Mesenteric fat pad (tissue), 1 donor: Measurements from ENCODE around the gene KDM5A. TPM values are rescaled to one million over a fixed set of nuclear protein-coding genes. Genes with fewer than 3 reads are reported as not detected.
"Not testable (repeated sequence)": the region's sequence is repeated elsewhere in the genome, so short reads cannot be mapped to it uniquely, and the experiment has no call there.

Experiments
- DNase-seq: peaks from one replicate; pipeline ENCODE4 v3.0.0-alpha.2; 2020; ENCODE audit warnings: low spot score
- long read RNA-seq: library from polyadenylated mRNA; unstranded; transcript quantifications from one replicate; pipeline ENCODE4 v2.0.0, GENCODE V29; 2020
- total RNA-seq: library from RNA; stranded (reverse); fragmentation: NEBNext Ultra II Directional; extraction: Animal tissue kit (Norgen Biotek cat#: 25700); gene quantifications from one replicate; pipeline ENCODE4 v1.2.1, GENCODE V29; 2021
- donor health status: DM: yes; HTN: yes; CAD: no.

KDM5A gene
- 53.0 TPM for total RNA-seq
- long read RNA-seq, partial matches to known transcripts: 53 of 68 reads
- long read RNA-seq, other reads (novel, unspliced or antisense): 14 of 68 reads

DNA sequence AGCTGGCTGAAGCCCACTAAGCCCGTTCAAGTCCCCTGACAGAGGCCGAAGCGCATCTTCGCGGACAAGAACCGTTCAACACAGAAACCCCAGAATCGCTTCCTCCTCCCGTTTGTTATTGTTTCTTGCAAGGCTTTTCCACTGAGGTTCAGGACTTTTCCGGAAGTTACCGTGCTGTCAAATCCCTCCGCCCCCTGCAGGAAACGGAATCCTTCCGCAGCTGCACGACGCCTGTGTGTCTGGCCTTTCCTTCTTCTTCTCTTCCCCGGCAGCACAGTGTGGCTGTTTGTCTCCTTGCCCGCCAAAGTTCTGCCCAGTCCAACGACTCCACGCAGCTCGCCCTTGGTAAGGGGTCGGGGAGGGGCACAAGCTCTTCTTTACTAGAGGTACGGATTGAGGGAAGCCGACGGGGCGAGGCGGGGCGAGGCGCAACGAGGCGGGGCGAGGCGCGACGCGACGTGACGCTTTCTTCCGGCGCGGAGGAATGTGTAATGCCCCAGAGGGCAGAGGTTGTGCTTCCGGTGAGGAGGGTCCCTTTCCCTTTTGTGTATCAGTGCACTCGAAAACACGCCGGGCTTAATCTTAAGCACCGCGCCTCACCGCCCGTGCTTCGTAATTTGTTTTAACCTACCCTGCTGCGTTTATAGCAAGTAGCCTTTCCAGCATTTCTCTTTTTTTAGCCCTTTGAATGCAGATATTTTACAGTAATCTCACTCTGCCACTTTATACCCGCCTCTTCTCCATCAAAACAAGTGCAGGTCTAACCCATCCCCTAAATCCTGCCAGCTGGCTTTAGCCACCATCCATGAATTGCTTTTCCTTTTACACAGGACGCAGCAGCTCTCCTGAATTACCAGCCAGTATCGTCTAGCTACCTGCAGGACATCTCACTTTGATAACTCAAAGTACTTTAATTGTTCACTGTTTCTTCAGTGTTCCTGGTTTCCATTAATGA lies at the start of gene KDM5A:
Gene KDM5A, minus strand, starts transcription at position 179 of the 955 bp plus-strand sequence. CDS start 229 bp downstream, outside the sequence.
- DNase-seq: peak; percentile 95

DNA sequence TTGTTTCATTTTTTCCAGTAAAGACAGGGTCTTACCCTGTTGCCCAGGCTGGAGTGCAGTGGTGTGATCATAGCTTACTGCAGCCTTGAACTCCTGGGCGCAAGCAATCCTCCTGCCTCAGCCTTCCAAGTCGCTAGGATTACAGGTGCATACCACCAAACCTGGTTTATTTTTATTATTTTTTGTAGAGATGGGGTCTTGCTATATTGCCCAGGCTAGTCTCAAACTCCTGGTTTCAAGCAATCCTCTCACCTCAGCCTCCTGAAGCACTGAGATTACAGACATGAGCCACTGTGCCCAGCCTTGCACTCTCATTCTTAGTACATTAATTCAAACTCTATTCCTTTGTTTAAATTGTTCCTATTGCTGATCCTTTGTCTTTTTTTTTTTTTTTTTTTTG lies 46.6 kb upstream of the KDM5A start:
- DNase-seq: not testable (repeated sequence)

DNA sequence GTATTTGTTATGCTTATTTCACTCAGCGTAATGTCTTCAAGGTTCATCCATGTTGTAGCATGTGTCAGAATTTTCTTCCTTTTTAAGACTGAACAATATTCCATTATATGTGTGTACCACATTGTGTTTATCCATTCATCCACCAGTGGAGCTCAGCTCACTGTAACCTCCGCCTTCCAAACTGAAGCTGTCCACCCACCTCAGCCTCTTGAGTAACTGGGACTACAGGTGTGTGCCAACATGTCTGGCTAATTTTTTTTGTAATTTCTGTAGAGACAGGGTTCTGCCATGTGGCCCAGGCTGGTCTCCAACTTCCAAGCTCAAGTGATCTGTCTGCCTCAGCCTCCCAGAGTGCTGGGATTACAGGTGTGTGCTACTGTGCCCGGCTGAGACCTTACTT lies 33.4 kb upstream of the KDM5A start:
- no peak for DNase-seq

DNA sequence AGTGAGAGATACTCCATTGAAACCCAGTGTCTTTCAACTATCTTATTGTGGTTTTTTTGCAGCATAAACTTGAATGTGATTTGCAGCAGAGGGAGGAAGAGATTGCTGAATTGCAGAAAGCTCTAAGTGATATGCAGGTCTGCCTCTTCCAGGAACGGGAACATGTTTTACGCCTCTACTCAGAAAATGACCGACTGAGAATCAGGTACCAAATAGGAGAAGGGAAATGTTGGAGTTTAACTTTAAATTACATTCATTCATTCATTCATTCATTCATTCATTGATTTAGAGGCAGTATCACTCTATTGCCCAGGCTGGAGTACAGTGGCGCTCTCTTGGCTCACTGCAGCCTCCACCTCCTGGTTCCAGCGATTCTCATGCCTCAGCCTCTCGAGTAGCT lies 29.3 kb upstream of the KDM5A start:
- DNase-seq: no peak

DNA sequence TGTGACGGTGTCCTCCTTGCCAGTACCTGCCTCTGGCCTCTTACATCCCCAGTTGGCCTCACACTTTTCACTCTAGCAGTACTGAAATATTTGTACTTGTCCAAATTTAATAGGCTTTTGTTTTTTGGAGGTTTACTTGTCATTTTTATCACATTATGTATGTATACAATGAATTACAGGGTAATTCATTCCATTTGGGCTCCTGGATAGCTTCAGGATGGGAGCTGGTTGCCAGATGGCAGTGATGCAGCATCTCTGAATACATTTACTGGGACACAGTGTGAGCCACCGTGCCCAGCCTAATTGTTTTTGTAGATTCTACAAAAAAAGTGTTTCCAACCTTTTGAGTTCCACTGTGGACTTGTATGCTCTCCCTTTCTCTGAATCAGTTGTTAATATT lies 25.7 kb upstream of the KDM5A start:
- no peak for DNase-seq

DNA sequence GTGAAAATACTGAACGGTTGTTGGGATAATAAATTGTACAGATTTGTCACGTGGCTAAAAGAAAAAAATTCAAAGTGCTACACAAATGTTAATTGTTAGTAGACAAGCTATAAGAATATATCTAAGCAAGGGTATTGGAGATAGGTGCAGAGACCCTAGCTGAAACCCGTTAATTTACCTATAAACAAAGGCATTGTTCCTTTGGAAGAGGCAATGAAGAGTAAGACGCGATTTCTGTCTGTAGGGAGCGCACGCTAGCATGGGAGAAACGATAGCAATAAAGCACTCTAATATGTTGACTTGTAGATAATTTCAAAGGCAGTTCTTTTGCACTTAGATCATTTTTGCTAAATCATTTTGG lies 12.9 kb upstream of the KDM5A start:
- DNase-seq: no peak

DNA sequence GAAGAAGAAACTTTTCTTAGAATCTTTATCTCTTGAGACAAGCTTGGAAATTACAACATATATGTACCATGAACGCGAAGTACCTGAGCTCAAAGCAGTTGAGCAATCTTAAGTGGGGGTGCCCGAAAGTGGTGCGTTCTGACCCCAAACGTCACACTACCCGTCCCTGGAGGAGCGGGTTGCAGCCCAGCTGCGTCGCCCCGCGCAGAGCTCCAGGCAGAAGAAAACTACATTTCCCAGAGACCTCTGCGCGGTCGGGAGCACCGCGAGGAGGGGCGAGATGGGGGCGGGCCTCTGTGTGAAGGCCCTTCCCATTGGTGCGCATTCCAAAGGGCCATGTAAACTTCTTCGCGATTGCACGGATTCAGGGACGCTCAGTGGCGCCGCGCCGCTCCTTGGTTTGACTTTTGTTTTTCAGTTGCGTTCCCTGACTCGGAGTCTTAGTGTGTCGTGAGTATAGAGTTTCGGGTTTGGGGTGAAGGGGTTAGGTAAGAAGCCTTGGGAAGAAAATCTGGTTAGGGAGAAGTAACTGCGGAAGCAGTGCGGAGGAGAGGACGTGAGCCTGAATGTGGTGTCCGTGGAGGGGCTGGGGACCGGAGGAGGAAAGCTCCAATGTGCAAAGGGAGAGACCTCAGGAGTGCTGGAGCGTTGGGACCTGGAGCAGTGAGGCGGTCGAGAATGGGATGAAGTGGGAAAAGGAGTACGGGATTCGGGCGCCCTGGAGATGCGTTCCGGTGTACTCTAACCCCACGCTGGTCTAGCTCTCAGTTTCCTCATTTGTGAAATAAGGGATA lies 12.3 kb upstream of the KDM5A start, which contains the start of gene CCDC77:
Gene CCDC77, plus strand, starts transcription at position 410 of the 794 bp plus-strand sequence. CDS start 7,740 bp downstream, outside the sequence.
- DNase-seq: peak; percentile 96

DNA sequence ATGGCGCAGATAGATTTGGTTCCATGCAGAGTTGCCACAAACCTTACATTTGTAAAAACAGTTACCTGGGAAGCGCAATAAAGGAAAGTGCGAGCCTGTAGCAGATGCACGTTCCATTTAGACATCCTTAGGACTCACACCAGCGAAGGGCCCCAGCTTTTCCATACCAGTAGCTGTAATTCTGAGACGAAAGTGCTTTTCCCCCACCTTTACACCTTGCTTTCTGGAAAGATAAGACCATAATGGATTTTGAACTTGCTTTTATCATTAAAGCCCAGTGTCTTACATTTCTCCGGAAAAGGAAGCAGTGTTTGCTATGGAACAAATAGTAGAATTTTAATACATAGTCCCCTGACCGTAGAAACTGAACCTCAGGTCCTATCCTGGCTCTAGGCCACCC lies 11.7 kb upstream of the KDM5A start:
- DNase-seq: no peak

DNA sequence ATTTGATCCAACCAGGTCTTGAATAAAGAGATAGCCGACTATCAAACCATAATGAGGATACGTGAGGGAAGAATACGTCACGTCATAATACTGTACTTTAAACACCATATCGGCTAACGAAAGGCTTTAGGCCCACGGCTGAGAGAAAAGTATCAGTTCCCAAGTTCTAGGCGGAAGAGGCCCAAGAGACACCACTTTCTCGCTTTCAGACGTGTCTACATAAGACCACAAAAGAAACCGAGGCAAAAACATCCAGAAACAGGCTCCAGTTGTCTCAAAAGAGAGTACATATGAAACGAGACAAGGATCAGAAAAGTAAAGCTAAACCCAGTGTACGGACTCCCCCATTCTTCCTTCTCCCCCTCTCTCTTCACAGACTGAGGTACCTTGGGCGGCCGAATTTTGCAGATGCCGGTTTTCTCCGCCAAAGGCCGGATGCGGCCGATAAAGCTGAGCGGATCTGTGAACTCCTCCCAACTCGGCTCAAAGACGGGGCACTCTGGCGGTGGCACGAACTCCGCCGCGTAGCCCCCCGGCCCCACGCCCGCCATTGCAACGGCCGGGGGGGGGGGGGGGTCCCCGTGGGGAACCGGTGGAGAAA lies 479 bp downstream of the KDM5A start:
- DNase-seq: no peak

DNA sequence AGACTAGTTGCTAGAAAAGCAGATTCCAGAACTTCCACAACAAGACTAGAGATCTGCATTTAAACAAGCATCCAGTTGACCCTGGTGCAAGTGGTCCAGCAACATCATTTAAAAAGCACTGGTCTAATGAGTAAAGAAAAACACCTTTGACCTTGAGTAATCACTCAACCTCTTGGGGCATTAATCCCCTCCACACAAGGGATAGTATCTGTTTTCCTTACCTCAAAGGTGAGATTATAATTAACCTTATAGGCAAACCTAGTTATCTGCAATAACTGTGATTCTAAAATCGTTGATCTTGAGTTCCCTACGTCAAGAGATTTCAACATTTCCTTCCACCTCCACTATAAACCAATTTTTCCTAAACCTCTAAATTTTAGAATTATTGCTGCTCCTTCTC lies 1.1 kb downstream of the KDM5A start:
- no peak for DNase-seq

DNA sequence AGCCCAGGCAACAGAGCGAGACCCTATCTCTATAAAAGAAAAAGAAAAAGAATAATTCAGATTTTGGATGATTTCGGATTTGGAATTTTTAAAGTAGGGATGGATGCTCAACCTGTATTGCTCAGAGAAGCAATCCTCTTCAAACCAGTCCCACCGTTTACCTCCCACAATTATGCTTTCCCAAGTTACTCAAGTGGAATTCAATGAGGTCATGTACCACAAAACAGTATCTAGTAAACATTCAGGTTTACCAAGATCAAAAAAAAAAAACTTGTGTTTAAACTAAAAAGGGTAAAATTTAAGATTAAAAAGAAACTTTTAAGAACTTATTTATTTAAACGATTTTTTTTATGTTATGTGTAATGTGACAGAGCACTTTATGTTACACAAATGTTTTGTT lies 2.5 kb downstream of the KDM5A start:
- no peak for DNase-seq

DNA sequence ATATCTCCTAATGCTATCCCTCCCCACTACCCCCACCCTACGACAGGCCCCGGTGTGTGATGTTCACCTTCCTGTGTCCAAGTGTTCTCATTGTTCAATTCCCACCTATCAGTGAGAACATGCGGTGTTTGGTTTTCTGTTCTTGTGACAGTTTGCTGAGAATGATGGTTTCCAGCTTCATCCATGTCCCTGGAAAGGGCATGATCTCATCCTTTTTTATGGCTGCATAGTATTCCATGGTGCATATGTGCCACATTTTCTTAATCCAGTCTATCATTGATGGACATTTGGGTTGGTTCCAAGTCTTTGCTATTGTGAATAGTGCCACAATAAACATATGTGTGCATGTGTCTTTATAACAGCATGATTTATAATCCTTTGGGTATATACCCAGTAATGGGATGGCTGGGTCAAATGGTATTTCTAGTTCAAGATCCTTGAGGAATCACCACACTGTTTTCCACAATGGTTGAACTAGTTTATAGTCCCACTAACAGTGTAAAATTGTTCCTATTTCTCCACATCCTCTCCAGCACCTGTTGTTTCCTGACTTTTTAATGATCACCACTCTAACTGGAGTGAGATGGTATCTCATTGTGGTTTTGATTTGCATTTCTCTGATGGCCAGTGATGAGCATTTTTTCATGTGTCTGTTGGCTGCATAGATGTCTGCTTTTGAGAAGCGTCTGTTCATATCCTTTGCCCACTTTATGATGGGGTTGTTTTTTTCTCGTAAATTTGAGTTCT lies 18.2 kb downstream of the KDM5A start:
- DNase-seq: not testable (repeated sequence)

DNA sequence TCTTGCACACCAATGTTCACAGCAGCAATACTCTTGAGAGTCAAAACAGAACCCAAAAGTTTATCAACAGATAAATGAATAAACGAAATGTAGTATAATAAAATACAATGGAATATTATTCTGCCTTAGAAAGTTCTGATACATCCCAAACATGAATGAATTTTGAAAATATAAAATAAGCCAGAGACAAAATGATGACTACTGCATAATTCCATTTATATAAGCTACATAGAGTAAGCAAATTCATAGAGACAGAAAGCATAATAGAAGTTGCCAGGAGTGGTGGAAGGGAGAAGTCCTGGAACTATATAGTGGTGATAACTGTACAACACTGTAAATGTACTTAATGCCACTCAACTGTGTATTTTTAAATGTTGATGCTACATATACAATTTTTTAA lies 21.1 kb downstream of the KDM5A start:
- DNase-seq: no peak

DNA sequence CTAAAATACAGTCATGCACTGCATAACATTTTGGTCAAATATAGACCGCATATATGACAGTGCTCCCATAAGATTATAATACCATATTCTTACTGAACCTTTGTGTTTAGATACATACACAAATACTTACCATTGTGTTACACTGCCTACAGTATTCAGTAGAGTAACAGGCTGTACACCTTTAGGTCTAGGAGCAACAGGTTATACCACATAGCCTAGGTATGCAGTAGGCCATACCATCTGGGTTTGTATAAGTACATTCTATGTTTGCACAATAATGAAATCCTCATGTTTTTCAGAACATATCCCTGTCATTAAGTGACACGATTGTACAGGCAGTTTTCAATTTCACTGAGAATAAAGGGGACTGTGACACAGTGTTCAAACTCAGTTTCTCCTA lies 22.3 kb downstream of the KDM5A start:
- no peak for DNase-seq

DNA sequence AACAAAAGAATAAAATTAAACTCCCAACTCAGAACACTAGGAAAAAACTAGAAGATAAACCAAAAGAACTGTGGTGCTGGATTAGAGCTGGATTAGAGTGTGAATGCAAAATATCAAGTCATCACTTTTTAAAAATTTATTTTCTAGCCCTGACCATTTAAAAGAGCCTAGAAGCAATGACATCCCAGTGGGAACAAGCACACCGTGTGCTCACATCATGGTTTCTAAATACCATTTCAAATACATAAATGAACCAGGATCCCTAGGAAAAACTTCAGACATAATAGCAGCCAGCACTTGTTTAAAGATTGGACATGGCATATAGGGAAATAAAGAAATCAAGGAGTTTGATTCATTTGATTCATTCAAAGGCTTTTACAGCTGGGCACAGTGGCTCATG lies 30.0 kb downstream of the KDM5A start:
- DNase-seq: no peak

DNA sequence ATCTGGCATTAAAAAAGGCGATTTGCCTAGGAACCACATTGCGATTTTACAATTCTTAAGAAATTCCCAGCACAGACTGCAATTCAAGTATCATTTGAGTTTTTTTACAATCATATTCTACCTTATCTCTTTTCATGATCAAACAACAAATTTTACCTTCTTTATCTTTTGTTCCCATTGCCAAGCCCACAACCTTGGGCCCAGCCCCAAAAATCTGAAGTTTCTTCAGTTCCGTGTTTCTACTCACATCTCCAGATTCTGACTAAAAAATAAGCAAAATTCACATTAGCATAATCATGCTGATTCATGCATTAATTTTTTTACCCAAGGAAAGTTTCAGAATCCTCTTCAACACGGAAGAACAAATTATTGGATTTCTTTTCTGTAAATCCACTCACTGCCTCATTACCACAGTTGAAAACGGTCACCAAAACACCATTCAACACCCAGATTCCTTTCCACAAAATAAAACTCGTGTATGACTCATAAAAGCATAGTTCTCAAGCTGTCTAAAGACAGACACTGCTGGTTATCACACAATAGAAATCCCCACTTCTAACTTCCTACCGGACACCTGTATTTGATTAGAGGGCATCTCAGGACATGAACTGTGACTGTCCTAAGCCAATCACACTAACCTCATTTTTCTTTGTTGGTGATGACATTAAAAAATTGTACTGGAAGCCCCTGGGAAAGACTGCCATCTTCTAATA lies 32.7 kb downstream of the KDM5A start:
- DNase-seq: no peak

DNA sequence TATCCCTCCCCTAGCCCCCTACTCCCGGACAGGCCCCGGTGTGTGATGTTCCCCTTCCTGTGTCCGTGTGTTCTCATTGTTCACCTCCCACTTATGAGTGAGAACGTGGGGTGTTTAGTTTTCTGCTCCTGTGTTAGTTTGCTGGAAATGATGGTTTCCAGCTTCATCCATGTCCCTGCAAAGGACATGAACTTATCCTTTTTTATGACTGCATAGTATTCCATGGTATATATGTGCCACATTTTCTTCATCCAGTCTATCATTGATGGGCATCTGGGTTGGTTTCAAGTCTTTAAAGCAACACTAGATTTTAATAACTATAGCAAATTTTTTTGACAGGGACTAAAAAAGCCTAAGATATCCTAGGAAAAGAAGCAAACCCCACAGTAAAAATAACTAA lies 37.9 kb downstream of the KDM5A start:
- DNase-seq: not testable (repeated sequence)

DNA sequence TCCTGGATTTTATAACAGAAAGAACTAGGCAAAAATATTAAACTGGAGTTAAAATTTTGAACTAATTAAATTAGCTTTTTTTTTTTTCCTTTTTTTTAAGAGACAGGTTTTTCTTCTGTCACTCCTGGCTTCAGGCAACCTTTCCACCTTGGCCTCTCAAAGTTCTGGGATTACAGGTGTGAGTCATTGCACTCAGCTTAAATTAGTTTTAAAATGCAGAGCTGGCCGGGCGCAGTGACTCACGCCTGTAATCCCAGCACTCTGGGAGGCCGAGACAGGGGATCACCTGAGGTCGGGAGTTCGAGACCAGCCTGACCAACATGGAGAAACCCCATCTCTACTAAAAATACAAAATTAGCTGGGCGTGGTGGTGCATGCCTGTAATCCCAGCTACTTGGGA lies 39.5 kb downstream of the KDM5A start:
- DNase-seq: not testable (repeated sequence)

DNA sequence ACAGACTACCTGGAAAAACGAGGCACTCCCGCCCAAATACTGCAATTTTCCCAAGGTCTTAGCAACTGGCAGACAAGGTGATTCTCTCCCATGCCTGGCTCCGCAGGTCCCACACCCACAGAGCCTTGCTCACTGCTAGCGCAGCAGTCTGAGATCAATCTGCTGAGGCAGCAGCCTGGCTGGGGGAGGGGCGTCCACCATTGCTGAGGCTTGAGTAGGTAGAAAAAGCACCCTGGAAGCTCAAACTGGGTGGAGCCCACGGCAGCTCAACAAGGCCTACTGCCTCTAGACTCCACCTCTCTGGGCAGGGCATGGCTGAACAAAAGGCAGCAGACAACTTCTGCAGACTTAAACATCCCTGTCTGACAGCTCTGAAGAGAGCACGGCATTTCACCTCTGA lies 46.1 kb downstream of the KDM5A start:
- not testable (repeated sequence) for DNase-seq

DNA sequence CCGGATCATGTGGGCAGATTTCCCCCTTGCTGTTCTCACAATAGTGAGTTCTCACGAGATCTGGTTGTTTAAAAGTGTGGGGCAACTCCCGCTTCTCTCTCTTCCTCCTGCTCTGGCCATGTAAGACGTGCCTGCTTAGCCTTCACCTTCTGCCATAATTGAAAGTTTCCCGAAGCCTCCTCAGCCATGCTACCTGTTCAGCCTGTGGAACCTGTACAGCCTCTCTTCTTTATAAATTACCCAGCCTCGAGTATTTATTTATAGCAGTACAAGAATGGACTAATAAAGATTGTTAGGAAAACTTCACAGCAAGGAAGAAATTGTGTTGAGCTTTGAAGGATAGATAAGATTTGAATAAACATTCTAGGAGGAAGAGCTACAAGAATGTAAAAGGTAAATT lies 52.1 kb downstream of the KDM5A start:
- DNase-seq: no peak
